ENCODE measurements around the gene CCL13.

CCL13 gene

DNA sequence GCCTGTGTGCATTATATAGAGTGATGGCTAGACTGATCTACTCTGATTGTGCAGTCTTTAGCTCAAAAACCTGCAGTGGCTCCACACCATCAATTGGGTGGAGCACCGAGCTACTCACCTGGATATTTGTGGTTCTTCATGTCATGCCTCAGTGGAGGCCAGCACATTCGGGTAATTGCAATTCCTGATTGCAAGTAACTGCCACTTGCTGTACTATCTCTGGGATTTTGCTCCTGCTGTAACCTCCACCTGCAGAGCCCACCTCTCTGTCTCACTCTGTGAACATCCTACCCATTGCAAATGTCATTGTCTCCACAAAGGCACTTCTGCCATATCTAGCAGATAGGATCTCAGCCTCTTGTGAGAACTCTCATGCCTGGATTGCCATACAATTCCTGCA is 8.5 kb downstream of the CCL13 start:
- peak; percentile 48 to 61 for DNase-seq

DNA sequence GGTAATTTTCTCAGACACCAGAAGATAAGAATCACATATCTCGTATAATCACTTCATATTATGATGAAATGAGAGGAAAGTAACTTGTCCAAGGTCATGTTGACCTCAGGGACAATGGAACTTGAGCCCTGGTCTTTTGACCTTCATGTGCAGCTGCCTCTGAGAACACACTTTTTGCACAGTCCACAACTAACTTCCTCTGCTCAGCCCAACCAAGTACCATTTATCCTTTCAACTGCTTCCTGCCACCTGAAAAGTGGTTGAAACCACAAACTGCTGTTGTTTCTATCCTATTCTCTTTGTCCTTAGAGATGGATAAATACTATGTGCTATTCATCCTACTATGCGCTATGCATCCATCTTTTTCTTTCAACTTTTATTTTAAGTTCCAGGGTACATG is 9.1 kb downstream of the CCL13 start:
- DNase-seq, result no peak

DNA sequence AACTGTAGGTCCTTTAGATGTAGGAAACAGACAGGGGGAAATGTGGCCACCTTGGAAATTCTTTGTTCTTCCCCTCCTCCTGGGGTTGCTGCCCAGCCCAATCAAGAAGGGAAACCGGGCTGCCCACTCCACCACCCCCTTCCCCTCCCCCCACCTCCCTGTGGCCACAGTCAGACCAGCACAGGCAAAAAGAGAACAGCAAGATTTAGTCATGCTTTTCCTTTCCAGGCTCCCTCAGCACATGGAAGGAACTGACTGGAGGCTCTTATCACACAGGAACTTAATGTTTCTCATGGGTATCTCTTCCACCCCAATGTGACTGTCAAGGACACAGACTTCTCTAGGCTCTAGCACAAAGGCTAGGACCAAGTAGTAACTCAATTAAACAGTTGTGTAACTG is 9.7 kb downstream of the CCL13 start:
- no peak for DNase-seq

DNA sequence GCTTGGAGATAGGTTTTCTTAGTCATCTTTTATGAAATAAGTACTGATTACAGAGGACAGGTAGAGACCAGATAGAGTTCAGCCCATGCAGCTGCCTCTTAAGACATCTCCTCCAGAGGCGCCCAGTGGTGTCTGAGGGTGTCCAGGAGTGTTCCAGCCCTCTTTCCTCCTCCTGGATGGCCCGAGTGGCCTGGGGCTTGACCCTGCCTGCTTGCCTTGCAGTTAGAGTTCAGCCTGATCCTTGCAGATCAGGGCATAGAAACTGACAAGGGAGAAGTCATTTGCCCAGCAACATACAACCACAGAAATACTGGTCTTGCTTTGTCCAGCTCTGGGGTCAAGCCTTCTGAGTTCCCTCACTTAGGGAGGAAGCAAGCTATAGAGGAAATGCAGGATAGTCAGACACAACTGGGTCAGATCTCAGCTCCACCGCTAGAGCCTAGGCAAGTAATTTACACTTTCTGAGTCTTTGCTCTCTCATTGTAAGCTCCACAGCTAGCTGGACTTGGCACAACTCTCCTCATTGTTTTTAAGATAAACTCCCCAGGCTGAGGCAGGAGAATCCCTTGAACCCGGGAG is 10.3 kb downstream of the CCL13 start:
- DNase-seq, result no peak

DNA sequence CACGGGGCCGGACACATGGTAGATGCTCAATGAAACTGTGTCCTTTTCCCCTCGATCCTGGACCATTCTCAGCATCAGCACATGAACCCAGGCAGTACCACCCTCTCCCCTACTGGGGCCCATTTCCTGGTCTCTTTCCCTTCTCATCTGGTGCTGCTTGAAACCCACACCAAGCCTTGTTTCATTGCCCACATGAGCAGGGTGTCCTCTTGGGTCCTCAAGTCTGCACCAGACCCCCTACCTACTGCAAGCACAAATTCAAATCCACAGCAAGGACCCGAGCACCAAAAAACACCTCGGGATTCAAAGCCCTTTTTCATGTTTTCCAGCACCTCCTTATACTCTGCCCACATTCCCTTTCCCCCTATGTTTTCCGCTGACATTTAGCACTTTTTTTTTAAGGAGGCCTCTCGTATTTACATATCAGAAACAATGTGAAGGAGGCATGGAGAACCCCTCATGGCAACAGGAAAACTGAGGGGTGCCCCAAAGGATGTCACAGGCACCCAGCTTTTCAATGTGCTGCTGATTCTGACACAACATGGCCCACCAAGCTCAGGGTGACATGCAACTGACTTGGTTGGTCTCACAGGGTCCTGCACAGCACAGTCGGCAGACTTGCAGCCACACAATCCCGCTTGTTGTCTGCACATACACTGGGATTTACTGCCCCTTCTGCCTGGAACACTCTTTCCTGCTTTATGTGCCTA is 11.4 kb downstream of the CCL13 start:
- DNase-seq, result no peak

DNA sequence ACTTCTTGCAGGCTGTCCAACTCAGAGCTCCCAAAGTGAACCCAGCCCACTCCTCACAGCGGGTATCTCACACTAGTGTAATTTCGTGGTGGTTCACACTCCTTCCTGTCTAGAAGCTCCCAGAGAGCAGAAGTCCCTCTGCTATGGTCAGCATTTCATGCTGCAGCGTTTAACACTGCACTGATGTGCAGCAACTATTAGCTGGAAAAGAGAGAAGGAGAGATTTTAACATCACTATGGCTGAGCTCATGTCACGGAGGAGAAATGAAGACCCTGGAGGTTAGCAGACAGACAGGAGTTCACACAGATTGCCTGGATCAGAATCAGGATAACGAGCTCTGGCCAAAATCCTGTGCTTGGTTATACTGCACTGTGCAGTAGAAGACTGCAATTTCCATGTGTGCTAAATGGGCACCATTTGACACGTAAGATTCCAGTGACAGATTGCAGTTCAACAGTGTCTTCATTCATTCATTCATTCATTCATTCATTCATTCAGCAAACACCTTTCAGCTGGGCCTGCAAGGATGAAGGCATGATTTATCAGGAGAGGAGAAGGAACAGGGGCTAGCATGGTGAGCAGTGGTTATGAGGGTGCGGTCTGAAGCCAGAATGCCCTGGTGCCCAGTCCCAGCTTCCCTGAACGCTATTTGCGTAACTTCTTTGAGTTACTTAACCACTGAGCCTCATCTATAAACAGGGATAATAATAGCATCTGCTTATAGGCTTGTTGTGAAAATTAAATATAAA is 12.1 kb downstream of the CCL13 start:
- no peak for DNase-seq

DNA sequence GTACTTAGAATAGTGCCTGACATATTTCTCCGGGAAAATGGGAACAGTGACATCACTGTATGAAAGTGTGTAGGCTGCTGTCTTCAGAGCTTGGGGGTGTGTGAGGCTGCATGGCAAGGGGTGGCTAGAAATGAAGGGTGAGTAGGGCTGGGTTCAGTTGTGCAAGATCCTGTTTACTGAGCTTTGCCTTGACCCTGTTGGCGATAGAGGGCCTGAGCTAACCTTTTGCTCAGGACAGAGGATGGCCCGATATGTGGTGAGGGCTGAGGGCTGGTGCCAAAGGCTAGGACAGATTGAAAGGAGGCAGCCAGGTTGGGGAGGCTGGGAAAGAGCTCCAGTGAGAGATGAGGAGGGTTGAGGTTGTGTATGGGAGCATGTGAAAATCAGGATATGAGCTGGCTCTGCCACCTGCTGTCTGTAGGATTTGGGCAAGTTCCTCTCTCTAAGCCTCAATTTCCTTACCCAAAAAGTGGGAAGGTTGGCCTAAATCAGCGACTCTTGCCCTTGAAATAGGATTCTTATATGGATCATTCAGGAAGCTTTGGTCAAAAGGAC is 12.7 kb downstream of the CCL13 start:
- no peak for DNase-seq

DNA sequence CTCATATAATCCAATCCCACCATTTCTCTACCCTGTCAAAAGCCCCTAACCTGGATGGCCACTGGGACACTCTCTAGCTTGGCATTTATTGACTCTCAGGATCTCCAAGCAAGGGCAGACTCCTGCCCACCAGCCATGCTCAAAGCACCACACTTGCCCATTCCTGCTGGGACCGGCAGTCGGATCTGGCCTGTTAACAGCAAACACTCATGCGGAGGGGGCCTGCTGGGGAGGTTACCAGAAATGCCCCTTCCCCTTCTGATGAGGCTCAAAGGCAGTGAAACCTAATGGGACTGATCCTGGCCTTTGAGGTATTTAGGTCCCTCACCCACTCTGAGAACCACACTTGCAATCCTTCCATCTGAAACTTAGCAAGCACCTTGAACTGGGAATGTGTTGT is 13.3 kb downstream of the CCL13 start:
- DNase-seq, result no peak

DNA sequence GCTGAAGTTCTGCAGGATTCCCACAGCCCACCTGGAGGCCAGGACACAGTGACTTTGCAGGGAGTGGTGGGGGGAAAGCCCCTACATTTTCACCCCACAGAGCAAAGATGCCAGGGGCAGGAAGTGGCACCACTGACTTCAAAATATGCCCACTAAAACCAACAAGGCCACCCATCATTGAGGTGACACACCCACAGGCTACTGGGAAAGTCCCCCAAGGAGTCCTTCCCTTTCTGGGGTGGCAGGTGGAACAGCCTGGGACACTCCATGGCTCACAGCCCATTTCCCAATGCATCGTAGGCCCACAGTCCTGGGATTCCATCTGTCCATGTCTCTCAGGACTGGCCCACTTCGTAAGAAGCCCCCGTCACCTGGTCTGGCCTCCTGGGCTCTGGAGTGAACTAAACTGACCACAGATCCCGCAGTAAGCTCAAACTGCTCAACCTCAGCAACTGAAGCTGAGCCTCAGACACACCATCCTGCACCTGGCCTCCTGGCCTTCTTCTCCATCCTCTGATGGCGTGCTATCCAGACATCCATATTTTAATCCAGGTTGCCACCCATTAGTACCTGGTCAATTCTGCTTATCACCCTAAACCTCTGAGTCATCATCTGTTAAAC is 14.2 kb downstream of the CCL13 start:
- DNase-seq, result no peak

DNA sequence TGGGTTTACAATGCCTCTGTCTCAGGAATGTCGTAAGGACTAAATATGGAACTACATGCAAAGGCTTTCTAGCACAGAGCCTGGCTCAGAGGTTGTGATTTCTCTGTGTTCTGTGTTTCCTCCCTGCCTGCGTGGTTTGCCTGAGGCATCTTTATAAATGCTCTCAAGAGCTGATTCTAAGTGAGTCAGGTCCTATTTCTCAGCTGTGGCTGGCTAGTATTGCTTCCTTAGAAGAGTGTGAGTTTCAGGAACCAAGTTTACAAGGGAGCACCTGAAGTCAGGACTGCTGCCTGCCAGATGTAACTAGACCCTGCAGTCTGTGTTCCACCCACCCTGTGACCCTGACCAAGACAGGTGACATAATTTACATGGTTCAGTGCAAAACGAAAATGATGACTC is 14.7 kb downstream of the CCL13 start:
- DNase-seq, result no peak

DNA sequence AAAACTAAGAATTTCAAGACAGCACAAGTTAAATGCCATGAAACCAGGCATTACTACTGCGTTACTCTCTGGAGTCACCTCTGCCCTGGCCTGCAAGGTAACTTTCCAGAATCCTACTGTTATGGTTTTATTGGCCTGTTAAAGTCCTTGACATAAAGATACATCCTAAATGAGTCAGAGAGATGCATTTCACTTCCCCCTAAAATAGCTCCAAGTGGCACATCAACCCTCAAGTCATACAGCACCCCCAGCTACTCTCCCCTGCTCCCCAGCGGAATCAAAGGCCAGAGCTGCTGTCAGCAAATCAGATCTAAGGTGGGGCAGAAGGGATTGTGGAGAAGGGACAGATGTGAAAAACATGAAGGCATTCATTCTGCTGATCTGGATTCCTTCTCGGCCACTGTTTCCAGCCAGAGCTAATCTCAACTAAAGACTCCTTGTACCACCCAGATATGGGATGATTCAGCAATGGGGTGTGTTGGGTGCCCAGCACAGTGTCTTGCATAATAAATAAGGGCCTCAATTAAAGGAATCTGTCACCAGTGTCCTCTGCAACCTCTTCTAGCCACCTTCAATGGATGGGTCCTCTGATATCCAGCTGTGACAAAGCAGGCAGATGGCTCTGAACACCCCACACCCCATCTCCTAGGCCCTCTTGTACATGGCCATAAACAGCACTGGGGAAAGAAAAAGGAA is 15.3 kb downstream of the CCL13 start:
- DNase-seq, result no peak

DNA sequence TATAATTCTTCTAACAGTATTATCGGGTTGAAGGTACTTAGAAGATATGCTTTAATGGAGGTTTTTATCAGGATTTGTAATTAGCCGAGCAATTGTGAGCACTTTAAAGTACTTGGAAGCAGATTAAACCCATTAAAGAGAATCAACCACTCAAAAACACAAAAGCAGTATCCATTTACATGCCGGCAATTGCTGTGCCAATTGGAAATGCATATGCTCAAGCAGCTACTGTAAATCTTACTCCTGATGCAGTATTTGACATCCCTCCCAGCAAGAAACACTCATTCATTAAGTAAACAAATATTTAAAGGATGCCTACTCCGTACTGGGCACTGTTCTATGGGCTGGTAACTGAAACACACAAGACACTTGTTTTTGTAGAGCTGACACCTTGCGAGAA is 18.2 kb downstream of the CCL13 start:
- peak; percentile 84 to 96 for DNase-seq

DNA sequence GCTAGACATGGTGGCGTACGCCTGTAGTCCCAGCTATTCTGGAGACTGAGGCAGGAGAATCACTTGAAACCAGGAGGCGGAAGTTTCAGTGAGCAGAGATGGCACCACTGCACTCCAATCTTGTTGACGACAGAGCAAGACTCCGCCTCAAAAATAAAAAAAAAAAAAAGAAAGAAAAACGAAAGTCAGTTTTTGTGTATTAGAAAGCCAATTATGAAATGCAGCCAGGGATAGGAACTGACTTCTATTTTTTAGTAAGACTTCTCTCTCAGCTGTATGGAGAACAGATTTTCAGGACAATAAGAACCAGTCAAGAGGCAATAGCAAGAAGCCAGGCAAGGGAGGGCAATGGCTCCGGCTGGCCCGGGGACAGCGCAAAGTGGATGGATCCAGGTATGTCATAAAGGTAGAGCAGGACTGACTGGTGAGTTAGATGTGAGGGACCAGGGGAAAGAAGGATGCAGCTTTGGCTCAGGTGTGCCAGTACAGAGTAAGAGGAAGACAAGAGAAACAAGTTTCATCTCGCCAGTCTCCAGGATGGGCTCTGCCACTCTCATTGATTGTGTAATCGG is 19.2 kb downstream of the CCL13 start:
- DNase-seq, result no peak

DNA sequence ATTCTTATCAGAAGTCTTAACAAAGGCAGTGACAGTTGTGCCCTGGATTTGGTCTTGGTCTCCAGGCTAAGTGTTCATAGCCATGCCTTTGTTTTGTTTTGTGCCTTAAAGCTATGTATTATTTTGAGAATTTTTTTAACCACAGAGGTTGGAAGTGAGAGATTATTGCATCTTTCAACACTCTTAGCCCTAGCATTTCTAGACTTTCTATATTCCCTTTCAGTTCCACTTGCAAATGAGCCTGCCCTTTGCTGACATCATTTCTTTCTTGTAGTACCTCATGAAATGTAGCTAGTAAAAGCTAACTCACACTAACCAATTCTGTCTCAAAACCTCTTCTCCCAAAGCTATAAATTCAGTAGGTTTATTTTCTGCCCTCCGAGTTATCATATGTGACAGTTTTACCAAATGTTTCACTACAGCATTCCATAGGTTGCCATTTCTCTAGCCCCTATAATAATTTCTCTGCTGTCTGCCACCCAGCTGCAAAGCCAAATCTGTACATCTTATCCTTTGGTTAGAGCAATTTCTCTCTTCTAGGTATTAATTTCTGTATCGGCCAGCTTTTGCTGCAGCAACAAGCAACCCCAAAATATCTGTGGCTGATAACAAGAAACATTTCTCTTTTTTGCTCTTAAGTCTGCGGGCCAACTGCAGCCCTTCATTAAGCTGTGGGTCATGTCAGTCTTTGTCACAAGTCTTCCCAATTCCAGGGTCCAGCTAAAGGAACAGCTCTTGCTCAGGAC is 21.0 kb downstream of the CCL13 start:
- DNase-seq, result no peak

DNA sequence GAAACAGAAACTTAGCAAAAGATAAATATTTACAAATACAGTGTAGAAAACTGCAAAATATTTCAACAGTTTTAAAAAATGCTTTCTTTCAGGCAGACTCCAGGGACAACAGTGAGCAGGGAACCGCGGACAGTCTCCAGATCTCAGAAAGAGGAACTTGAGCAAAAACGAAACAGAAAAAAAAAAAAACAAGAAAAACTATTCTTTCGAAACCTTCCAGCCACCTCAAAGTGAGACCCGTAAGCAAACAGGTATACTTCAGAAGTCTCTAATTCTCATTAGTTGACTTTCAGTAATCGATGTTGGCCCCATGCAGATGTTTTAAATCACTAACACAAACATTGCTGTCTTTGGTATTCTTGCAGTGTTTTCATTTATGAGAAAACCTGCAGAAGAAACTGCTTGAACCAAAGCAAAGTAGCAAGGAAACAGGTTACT is 22.4 kb downstream of the CCL13 start:
- DNase-seq, result no peak

DNA sequence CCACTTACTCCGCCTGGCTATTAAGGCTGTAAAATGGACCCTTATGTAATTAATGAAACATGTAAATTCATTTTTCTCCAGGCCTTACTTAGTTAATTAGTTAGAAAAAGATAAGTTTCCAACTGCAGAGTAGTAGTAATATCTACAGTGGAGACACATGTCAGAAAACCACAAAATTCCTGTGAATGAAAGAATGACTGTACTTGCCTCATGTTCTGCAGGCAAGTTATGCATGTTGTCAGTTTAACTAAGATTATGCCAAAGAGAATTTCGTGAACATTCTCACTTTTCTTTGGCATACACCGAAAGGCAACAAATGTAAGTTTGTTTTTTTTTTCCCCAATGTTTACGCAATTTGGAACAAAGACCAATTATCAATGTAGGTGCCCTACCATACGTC is 23.6 kb downstream of the CCL13 start:
- no peak for DNase-seq

DNA sequence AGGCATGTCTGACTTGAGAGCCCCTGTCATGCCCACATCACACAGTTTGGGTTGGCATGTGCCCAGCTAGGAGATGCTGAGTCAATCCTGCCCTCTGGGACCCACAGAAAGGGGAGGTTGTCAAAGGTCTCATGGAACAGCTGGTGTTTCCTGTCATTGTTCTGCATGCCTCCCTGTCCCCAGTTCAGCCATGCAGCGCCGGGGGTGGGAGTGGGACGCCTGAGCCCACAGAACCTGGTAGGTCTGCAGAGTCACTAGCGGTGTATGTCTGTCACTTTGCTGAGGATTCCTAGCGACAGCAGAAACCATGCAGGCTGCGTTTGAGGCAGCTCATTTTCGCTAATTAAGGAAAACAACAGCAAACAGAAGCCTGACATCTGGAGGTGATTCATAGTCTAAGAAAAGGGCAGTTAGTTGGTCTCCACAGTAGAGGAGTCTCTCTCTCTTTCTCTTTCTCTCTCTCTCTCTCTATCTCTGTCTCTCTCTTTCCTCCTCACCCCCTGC is 26.4 kb downstream of the CCL13 start:
- no peak for DNase-seq

DNA sequence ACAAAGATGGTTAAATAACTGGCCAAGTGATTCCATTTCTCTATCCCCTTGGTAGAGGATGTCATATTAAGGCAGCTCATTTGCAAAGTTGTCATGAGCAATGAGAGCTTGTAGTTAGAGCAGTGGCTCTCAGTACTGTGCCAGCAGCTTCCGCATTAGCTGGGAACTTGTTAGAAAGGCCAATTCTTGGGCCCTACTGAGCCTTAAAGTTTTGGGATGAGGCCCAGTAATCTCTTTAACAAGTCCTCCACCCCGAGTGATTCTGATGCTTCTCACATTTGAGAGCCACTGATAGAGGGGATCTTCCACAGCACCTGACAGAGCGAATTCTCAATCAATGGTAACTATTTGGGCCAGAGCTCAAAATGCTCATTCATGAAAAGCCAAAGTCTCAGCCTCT is 26.9 kb downstream of the CCL13 start:
- DNase-seq, result no peak

DNA sequence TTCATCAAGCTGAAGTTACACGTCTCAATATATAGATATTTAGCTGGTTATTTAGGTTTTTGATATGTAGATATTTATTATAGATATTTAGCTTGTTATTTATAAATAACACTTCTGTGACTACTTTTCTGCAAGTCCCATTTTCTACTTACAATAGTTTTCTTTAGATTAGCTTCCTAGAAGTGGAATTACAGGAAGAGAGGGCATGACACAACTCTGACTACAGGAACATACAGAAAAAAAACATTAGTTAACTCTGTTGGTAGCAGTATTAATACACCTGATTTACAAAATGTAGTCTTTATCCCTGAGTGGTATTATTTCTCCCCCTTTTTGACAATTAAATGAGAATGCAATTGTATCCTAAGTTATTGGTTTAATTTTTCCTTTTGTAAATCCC is 28.0 kb downstream of the CCL13 start:
- DNase-seq, result no peak

DNA sequence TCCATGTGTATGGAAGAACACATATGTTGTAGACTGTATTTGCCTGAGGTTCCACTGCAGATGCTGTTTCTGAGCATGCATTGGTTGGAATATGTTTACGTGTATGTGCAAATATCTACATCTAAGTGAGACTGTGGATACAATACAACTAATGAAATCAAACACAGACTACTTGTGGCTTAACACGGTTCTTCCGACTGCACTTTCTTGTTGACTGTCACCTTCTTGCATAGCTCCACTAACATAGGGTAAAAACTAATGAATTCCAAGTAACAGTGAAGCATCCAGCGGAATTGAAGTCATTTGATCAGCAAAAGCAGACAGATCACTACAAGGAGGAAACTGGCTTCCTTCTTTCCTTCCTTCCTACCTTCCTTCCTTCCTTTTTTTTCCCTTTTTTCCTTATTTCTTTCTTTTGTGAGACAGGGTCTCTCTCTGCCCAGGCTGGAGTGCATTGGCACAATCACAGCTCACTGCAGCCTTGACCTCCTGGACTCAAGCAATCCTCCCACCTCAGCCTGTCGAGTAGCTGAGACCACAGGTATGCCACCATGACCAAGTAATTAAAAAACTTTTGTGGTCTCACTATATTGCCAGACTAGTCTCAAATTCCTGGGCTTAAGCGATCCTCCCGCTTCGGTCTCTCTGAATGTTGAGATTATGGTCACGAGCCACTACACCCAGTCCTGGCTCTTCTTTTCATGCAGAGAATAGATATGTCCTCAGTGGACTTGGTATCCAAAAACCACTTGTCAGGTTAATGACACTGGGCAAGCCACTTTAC is 28.7 kb downstream of the CCL13 start:
- no peak for DNase-seq

DNA sequence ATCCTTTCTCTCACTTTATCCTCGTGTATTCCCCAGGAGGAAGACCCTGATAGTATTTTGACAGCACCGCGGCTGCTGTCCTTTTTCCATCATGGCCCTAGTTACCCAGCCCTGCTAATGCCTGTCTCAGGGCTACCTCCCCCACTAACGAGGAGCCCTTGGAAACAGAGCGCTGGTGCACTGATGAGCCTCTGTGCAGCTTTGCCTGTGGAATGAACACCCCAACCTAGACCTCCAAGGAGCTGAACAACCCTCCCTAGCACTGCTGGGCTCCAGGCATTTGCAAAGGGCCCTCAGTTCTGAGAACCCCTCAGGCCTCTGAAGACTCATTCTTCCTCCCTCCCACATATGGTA is 30.0 kb downstream of the CCL13 start:
- DNase-seq, result no peak

All from NCI-H187 (cell line).